AG20443 (cell line): ENCODE data around the gene SNED1.
A peak's percentile ranks its signal among the peaks of the same experiment; 100 is the strongest.

Experiments
- DNase-seq: peaks from one replicate; pipeline ENCODE4 v3.0.0; 2012; ENCODE audit warnings: low spot score, mixed read lengths

The SNED1 gene

GRCh38 chr2:241049739-241050623, 51.6 kb downstream of the SNED1 start:
- DNase-seq, result peak; percentile 11

DNA sequence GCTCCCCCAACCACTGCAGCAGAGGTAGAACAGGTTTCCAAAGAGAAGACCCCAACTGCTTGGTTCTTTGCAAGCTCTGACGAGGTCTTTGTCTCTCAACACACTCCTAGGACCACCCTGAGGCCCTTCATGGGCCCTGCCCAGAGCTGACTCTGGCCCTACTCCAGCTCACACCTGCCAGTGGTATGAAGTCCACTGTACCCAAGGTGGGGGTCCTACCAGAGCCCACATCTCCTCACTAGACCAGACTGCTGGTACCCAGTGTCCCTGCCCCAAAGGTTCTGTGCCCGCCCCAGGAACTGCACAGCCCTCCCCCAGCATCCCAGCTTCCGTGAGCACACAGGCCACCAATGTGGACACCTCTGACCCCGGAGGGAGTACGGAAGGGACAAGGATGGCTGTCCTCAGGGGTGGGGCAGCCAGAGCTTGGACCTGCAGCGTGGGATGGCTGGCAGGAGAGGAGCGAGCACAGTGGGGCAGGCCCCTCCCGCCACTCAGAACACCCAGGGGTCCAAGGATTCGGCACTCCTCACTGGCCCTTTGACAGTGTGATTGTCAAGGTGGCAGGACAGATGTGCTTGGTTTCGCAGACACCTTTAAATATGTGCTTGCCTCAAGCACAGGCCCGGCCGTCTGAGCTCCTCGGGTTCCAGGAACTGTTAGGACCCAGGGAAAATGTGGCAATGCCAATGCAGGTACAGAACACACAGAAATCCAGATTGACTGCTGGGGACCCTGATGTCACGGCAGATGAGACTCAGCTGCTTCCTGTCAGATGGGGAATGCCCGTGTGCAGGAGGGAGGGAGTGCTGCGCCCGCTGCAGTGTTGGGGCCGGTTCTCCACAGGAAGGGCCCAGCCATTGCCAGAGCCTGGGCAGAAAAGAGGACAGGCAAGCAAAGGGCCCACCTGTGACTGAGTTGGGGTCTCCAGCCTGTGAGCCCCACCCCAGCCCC, 52.5 kb downstream of the SNED1 start:
- DNase-seq, result no peak

GRCh38 chr2:241051578-241052487, 53.4 kb downstream of the SNED1 start:
- DNase-seq, result peak; percentile 5

GRCh38 chr2:241052677-241053360, 54.4 kb downstream of the SNED1 start:
- peak; percentile 7 for DNase-seq

GRCh38 chr2:241053576-241054251, 55.3 kb downstream of the SNED1 start:
- no peak for DNase-seq

DNA sequence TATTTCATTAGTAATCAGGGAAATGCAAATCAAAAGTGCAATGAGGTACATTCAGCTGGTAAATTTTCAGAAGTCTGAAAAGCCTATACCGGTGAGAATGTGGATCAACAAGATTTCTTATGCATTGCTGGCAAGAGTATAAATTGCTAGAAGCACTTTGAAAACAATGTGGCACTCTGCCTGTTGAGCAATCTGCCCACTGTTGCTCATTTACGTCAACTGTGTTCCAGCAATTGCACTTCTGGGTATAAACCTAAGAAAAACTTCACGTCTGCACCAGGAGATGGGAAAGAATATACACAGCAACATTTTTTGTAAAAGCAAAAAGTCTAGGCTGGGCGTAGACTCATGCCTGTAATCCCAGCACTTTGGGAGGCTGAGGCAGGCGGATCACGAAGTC, 62.9 kb downstream of the SNED1 start:
- peak; percentile 34 for DNase-seq

DNA sequence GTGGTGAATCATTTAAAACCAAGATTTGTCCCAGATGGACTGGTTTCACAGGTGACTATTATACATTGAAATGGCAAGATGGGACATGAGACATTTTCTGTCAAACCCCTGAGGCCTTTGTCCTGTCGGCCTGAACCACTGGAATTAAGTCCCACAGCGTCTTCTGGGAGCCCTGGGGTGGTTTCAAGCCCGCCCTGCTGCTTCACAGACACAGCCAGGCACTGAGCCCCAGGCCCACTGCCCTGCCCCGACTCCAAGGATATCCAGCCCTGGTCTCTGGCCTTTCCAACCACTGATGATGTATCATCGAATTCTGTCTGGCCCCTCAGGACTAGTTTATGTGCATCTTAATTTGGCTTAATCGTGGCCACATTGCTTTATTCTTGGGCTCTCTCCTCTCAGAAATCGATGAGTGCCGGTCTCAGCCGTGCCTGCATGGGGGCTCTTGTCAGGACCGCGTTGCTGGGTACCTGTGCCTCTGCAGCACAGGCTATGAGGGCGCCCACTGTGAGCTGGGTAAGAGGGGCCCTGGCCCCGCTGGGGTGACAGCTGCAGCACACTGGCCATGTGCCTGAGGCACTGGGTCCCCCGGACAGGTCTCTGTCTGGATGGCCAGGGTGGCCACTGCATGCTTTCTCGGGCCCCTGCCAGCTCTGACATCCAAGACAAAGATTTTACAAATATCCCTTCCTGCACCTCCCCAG, 64.1 kb downstream of the SNED1 start:
- peak; percentile 9 for DNase-seq

DNA sequence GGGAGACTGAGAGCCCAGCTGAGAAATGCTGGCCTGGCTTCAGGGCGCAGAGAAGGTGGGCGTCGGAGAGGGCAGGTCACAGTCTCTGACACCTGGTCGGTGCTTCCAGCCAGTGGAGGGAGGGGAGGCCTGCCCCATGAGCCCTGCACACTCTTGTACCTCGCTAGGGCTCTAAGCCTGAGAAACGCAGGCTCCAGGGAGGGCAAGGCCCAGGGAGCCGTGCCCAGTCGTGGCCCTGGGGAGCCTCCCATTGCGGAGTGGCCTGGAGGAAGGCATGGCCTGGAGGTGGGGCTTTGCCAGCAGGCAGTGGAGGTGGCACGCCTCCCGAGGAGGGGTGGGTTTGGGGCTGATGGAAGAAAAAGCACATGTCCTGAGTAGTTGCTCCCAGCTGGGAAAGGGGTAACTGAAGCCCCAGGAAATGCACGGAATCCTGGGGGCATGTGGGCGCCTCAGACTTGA, 64.7 kb downstream of the SNED1 start:
- peak; percentile 9 for DNase-seq

GRCh38 chr2:241063587-241063986, 65.2 kb downstream of the SNED1 start:
- DNase-seq, result peak; percentile 9

GRCh38 chr2:241064008-241064801, 65.8 kb downstream of the SNED1 start:
- DNase-seq, result peak; percentile 11

DNA sequence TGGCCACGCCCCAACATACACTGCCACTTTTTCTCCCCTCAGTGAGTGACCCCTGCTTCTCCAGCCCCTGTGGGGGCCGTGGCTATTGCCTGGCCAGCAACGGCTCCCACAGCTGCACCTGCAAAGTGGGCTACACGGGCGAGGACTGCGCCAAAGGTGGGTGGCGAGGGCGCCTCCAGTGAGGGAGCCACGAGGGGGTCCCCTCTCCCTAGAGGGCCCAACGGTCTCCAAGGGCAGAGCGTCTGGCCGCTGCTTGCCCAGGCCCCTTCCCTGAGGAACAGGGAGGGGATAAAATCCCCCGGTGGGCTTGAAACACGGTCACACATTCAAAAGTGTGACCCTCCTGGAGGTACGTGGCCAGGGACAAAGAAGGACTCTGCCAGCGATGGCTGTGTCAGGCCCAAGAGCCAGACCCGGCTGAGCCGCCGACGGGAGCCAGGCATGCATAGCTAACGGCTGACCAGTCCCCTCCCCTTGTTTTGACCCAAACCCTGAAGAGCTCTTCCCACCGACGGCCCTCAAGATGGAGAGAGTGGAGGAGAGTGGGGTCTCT, 66.5 kb downstream of the SNED1 start:
- no peak for DNase-seq

DNA sequence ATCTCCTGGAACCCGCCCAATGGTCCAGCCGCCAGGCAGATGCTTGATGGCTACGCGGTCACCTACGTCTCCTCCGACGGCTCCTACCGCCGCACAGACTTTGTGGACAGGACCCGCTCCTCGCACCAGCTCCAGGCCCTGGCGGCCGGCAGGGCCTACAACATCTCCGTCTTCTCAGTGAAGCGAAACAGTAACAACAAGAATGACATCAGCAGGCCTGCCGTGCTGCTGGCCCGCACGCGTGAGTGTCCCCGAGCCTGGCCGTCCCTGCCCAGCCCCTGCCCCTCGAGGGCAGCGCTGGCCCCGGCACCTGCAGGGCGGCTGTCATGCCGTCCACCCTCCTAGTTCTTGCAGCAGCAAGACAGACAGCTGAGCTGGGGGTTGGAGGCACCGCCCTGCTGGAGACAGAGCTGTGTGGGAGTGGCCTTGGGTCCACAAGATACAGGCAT, 67.0 kb downstream of the SNED1 start:
- no peak for DNase-seq

DNA sequence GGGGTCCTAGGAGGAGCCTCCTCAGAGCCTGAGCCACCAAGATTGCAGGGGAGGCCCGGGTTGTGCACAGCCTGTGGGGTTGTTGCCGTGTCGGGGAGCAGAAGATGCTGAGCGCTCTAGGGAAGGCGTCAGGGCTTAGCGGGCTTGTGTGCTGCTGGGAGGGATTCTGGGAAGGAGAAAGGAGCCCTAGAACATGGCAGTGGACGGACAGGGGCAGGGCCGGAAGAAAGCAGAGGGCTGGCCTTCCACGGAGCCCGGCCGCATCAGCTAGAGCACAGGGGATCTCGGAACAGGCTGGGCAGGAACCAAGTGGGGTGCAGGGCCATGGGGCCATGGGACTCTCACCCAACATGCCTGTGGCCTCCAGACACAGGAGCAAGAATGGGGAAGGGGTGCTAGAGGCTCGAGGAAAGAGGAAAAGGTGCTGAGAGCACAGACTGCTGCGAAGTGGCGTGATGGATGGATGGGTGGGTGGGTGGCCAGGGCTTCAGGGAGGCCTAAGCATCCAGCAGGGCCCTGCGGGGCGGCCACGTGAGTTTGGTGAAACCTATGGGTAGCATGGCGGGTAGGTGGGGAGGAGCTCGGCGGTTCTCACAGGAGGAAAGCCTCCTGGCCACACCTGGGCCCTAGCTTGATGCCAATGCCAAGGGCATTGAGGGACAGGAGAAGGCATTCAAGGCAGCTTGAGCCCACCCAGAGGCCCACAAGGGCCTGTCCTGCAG, 67.9 kb downstream of the SNED1 start:
- DNase-seq, result peak; percentile 7

DNA sequence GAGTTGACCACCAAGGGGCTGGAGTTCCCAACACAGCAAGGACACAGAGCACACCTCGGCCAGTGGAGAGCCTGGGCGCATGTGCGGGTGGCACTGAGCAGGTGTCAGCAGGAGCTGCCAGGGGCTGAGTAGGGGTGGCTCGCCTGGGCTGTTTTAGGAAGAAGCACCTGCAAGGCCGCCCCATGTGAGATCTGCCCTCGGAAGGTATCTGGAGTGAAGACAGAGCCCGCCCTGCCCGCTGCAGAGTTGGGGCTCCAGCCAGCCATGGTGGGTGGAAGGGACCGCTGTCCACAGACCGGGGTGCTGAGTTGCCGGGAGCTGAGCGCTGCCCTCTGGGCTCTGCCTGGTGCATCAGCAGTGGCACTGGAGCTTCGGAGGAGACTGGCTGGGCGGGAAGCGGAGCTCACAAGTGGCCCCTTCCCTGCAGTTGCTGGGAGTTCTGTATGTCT, 68.5 kb downstream of the SNED1 start:
- DNase-seq, result peak; percentile 41

DNA sequence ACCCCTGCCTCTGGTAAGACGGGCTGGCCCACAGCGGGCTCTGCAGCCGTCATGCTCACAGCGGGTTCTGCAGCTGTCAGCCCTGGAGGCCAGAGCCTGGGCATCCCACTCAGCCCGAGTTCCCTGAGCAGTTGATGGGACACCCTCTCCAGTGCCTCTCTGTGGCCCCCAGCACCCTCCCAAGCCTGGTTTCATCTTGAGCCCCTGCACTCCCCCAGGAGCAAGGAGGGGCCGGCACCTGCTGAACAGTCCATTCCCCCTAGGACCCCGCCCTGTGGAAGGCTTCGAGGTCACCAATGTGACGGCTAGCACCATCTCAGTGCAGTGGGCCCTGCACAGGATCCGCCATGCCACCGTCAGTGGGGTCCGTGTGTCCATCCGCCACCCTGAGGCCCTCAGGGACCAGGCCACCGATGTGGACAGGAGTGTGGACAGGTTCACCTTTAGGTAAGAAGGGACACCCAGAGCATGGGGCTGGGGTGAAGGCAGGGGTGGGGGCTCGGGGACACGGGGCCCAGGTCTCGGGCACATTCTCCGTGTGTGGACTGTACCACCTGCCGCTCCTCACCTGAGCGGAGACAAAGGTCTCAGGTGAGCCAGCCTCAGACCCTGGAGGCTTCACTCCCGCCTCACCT, 69.2 kb downstream of the SNED1 start:
- no peak for DNase-seq

GRCh38 chr2:241068136-241068941, 69.9 kb downstream of the SNED1 start:
- DNase-seq, result peak; percentile 6
